HUES48 (cell line): ENCODE results near the gene SDHC.
"Not testable (repeated sequence)": the region's sequence is repeated elsewhere in the genome, so short reads cannot be mapped to it uniquely, and the experiment has no call there.

ENCODE experiments used
- H3K27ac ChIP-seq: one replicate; pipeline ENCODE4 v1.7.0; 2013; ENCODE audit warnings: low read depth, low read length, inconsistent platforms
- H3K27me3 ChIP-seq: 2 replicates; pipeline ENCODE4 v1.6.1; 2013; ENCODE audit warnings: mild to moderate bottlenecking, low read length; ENCODE audit not compliant: control insufficient read depth, insufficient read depth
- H3K36me3 ChIP-seq: 2 replicates; pipeline ENCODE4 v1.6.1; 2013; ENCODE audit warnings: low read length; ENCODE audit not compliant: control insufficient read depth, insufficient read depth
- H3K4me1 ChIP-seq: 2 replicates; pipeline ENCODE4 v1.6.1; 2013; ENCODE audit warnings: mild to moderate bottlenecking, low read length; ENCODE audit not compliant: control insufficient read depth, insufficient read depth
- H3K4me3 ChIP-seq: 2 replicates; pipeline ENCODE4 v1.5.1; 2013; ENCODE audit warnings: mild to moderate bottlenecking, low read depth, low read length
- H3K9ac ChIP-seq: 2 replicates; pipeline ENCODE4 v1.6.1; 2013; ENCODE audit warnings: mild to moderate bottlenecking, low read depth, low read length, moderate library complexity
- H3K9me3 ChIP-seq: 2 replicates; pipeline ENCODE4 v1.6.1; 2013; ENCODE audit warnings: low read length; ENCODE audit not compliant: control insufficient read depth, insufficient read depth

The SDHC gene

DNA sequence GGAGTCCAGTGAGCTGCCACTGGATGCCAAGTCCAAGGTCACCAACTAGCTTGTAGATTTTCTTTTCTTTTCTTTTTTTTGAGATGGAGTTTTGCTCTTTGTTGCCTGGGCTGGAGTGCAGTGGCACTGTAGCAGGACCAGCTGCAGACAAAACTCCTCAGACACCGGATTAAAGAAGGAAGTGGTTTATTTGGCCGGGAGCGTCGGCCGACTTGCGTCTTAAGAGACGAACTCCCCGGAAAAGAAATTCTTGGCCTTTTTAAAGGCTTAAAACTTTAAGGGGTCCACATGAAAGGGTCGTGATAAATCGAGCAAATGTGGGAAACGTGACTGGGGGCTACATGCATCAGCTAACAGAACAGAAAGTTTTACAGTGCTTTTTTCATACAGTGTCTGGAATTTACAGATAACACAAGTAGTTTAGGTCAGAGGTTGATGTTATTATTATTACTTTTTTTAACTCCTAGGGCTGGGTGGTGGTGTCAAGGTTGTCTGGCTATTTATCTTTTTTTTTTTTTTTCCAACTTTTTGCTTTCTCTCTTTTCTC is 89.9 kb downstream of the SDHC start:
- Histone ChIP-seq H3K27ac (no peak overlapping the region), H3K9me3 (no peaks in the 10 kb centered on the region), H3K36me3 (no peaks in the 10 kb centered on the region), H3K4me1 (peaks cover 8% of the 10 kb centered on the region), H3K27me3 (no peaks in the 10 kb centered on the region), H3K9ac (no peak overlapping the region), H3K4me3 (no peak overlapping the region)

DNA sequence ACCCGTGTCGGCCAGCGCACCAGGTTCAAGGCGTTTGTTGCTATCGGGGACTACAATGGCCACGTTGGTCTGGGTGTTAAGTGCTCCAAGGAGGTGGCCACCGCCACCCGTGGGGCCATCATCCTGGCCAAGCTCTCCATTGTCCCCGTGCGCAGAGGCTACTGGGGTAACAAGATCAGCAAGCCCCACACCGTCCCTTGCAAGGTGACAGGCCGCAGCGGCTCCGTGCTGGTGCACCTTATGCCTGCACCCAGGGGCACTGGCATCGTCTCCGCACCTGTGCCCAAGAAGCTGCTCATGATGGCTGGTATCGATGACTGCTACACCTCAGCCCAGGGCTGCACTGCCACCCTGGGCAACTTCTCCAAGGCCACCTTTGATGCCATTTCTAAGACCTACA is 92.4 kb downstream of the SDHC start:
- H3K27ac ChIP-seq, H3K27me3 ChIP-seq, H3K9ac ChIP-seq, H3K4me1 ChIP-seq, H3K36me3 ChIP-seq, H3K9me3 ChIP-seq, H3K4me3 ChIP-seq: not testable (repeated sequence)

DNA sequence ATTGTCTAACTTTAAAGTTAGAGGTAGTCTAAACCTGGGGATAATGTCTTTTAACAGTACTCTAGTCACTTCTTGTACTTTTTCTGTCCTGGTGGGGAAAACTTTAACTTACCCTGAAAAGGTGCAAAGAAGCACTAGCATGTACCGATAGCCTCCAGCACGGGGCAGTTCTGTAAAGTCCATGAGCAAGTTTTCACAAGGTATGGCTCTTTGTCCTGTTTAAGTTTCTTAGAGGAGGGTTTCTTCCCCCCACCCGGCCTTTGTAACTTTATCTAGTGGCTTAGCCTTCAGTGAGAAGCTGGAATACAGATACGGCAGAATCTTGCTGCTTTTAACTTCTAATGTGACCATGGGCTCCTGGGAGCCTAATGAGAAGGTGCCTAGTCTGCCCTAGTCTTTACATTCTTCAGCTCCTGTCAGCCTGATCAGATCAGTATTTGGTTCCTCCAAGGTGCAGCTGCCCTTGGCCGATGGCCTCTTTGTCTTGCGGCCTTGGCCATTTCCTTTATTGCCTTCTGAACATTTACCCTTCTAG is 93.3 kb downstream of the SDHC start:
- Histone ChIP-seq H3K27ac (no peak overlapping the region), H3K27me3 (no peaks in the 10 kb centered on the region), H3K4me1 (peaks cover 8% of the 10 kb centered on the region), H3K4me3 (no peak overlapping the region), H3K9me3 (no peaks in the 10 kb centered on the region; the same call in 1 of the 2 replicates), H3K9ac (no peak overlapping the region), H3K36me3 (no peaks in the 10 kb centered on the region)

DNA sequence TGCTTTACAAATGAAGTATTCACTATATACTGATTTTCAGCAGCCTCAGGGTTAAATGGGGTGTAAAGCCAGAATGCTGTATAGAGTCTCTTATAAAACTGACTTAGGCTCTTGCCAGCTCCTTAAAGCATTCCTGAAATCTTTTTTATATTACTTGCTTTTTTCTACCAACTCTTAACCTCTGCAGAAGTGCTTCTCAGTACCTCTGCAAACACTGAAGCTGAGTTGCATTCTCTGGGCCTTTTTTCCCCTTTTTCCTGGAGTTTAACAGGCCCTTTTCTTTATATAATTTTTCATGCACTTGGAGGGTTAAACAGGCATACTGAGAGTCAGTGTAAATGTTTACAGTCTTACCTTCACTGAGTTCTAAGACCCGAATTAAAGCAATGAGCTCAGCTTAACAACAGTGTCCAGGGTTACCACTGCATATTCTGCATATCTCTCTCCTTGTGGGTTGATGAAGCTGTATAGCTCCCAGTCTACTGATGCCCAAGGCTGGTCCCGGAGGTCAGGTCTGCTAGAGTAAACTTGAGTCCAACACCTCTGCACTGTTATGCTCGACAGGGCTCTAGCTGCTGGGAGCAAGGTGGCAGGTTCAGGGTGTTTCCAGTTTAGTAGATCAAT is 94.4 kb downstream of the SDHC start:
- Histone ChIP-seq H3K36me3 (no peaks in the 10 kb centered on the region), H3K27me3 (no peaks in the 10 kb centered on the region), H3K27ac (no peak overlapping the region), H3K9ac (no peak overlapping the region), H3K4me1 (peaks cover 8% of the 10 kb centered on the region), H3K9me3 (no peaks in the 10 kb centered on the region; the same call in 1 of the 2 replicates), H3K4me3 (no peak overlapping the region)

DNA sequence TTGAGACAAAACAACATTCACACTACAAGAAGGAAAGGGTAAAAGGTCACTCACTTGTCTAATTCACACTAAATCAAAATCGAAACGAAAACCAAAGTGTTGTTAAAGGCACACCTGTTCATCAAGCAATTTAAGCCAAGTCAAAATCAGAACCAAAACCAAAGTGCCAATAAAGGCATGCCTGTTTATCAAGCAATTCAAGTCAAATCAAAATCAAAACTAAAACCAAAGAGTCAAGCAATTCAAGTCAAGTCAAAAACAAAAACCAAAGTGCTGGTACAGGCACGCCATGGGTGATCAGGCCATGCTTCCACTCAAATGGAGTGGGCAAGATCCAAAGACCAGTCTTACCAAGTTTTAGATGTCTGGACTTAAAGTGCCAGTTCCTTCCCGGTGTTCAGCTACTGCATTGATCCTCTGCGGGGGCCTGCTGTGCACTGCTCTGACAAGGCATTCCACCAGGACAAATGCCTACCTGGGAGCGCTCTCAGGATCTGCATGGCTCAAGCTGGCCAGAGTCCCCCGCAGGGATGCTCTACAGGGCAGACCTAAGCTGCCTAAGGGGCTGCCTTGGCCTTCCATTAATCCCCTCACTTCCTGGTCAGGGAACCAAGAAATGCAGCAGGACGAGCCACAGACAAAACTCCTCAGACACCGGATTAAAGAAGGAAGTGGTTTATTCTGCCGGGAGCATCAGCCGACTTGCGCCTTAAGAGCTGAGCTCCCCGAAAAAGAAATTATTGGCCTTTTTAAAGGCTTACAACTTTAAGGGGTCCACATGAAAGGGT is 95.9 kb downstream of the SDHC start:
- H3K27ac ChIP-seq, H3K36me3 ChIP-seq, H3K4me1 ChIP-seq, H3K27me3 ChIP-seq, H3K9ac ChIP-seq, H3K4me3 ChIP-seq, H3K9me3 ChIP-seq: not testable (repeated sequence)

DNA sequence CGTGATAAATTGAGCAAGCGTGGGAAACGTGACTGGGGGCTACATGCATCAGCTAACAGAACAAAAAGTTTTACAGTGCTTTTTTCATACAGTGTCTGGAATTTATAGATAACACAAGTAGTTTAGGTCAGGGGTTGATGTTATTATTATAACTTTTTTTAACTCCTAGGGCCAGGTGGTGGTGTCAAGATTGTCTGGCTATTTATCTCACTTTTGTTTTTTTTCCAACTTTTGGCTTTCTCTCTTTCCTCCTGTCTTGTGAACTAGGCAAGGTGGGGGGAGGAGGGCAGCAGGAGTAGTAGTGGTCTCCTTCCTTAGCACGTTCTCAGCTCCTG is 96.4 kb downstream of the SDHC start:
- H3K4me3 ChIP-seq, H3K9me3 ChIP-seq, H3K27me3 ChIP-seq, H3K36me3 ChIP-seq, H3K27ac ChIP-seq, H3K9ac ChIP-seq, H3K4me1 ChIP-seq: not testable (repeated sequence)
